GM19025 (cell line): ENCODE data around the gene ELOVL1.

Experiments
- ATAC-seq: cut with Tn5 transposase; IDR thresholded peaks from one replicate; pipeline ENCODE4 v1.9.1; 2021; ENCODE audit warnings: mild to moderate bottlenecking, low read depth, moderate library complexity; ENCODE audit not compliant: unreplicated experiment

The ELOVL1 gene

GRCh38 chr1:43358121-43358745, 9.6 kb downstream of the ELOVL1 start:
- peak; percentile 3 for ATAC-seq

- no peak for ATAC-seq
These were observed 10.6 kb downstream of the ELOVL1 start for GRCh38 chr1:43357251-43357650.

- no peak for ATAC-seq
These were observed 12.9 kb downstream of the ELOVL1 start for GRCh38 chr1:43354936-43355335.

- ATAC-seq: no peak
These were observed 13.3 kb downstream of the ELOVL1 start for GRCh38 chr1:43354471-43354870.

GRCh38 chr1:43352881-43353280, 14.9 kb downstream of the ELOVL1 start:
- ATAC-seq: no peak

- ATAC-seq: no peak
These were observed 15.5 kb downstream of the ELOVL1 start for GRCh38 chr1:43352351-43352705.

GRCh38 chr1:43351421-43352350, 16.1 kb downstream of the ELOVL1 start:
- no peak for ATAC-seq

- no peak for ATAC-seq
These were observed 16.8 kb downstream of the ELOVL1 start for GRCh38 chr1:43350976-43351375.

- no peak for ATAC-seq
These were observed 18.1 kb downstream of the ELOVL1 start for GRCh38 chr1:43349594-43350306.

- ATAC-seq: peak; percentile 78
These were observed 18.8 kb downstream of the ELOVL1 start for GRCh38 chr1:43348809-43349593.

GRCh38 chr1:43348343-43348808, 19.4 kb downstream of the ELOVL1 start:
- no peak for ATAC-seq

- no peak for ATAC-seq
These were observed 21.2 kb downstream of the ELOVL1 start for GRCh38 chr1:43346636-43347035.

- no peak for ATAC-seq
These were observed 22.7 kb downstream of the ELOVL1 start for GRCh38 chr1:43345120-43345519.

- ATAC-seq: no peak
These were observed 23.5 kb downstream of the ELOVL1 start for GRCh38 chr1:43344267-43344850.

GRCh38 chr1:43340559-43340958, 27.3 kb downstream of the ELOVL1 start:
- no peak for ATAC-seq

GRCh38 chr1:43339584-43340232, 28.1 kb downstream of the ELOVL1 start:
- ATAC-seq: no peak

- ATAC-seq: no peak
These were observed 29.8 kb downstream of the ELOVL1 start for GRCh38 chr1:43338001-43338400.

- ATAC-seq: no peak
These were observed 30.2 kb downstream of the ELOVL1 start, which contains the start of gene MPL for GRCh38 chr1:43337588-43337987. TSS of gene MPL (plus strand) at chr1:43337818. CDS start at chr1:43337849, 31 bp downstream.

GRCh38 chr1:43334453-43335205, 33.2 kb downstream of the ELOVL1 start:
- no peak for ATAC-seq
